GM21528 (cell line): ENCODE data around the gene MYCBP2.
"Not testable (repeated sequence)": the region's sequence is repeated elsewhere in the genome, so short reads cannot be mapped to it uniquely, and the experiment has no call there.

ENCODE experiments used
- ATAC-seq: cut with Tn5 transposase; IDR thresholded peaks from one replicate; pipeline ENCODE4 v1.9.1; 2021; ENCODE audit warnings: mild to moderate bottlenecking, moderate library complexity; ENCODE audit not compliant: unreplicated experiment, low FRiP score

The MYCBP2 gene

DNA sequence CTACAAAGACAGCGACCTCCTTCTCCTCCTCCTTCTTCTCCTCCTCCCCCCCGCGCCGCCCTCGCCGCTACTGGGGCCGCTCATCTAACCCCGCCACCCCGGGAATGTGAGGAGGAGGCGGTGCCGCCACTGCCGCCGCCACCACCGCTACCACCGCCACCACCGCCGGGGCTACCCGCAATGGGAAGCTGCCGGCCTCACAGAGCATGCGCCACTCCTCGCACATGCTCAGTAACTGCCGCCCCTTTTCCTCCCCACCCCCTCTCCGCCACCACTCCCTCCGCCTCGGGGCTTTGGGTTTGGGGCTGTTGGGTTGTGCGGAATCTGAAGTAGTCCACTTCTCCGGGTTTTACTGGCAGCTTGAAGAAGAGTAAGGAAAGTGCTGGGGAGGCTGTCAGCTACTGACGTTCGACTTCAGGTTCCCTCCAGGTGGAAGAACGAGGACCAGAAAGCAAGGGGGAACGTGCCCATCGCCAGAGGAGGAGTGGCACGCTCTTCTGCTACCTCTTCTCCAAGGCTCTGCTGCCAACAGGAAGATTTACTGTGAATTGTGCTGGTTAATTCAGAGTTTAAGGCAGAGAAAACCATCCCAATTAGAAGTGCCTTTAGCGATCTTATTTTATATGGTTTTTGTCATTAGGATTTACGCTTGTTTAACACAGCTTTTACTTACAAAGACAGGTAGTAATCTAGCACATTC lies at the start of gene MYCBP2:
Gene MYCBP2, minus strand, starts transcription at position 190 of the 700 bp plus-strand sequence. CDS start 319 bp downstream, outside the sequence.
- peak; percentile 50 for ATAC-seq

DNA sequence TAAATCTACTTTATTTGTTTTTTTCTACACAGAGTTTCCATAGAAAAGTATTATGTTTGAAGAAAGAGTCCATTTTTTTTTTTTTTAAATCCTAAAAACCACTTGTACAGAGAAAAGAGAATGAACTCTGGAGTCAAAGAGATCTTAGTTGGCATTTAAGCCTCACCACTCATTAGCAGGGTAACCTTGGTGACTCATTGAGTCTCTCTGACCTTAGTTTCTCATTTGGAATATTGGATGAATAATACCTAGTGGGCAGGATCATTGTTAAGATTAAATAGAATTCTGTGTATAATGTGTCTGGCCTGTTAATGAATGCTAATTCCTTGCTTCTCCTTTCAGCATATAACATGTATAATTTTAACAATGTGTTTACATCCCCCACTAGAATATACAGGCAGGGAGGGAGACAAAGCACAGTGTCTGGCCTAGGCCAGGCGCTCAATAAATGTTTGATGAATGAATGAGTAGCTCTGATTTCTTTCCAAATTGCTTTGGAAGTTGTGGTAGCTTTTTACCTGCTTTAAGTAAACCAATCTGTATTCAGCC lies 48.7 kb upstream of the MYCBP2 start:
- no peak for ATAC-seq

DNA sequence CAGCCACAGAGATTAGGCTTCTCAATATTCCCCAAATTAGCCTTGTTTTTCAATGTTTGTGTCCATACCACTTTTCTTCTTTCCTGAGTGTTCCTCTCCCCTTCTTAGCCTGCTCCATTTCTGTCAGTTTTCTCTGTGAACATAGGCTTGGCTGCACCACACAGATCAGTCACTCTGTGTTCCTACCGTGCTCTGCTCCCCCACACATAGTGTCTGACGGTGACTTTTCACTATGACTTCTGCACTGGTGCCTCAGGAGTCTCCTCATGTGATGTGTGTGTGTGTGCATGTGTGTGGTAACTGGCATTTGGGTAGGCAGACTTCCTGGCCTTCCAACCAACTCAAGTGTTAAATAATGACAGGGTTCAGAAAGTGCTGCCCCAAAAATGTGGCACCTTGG lies 47.9 kb upstream of the MYCBP2 start:
- ATAC-seq = no peak

- no peak for ATAC-seq
These were observed 47.4 kb upstream of the MYCBP2 start for GRCh38 chr13:77374339-77374738.

DNA sequence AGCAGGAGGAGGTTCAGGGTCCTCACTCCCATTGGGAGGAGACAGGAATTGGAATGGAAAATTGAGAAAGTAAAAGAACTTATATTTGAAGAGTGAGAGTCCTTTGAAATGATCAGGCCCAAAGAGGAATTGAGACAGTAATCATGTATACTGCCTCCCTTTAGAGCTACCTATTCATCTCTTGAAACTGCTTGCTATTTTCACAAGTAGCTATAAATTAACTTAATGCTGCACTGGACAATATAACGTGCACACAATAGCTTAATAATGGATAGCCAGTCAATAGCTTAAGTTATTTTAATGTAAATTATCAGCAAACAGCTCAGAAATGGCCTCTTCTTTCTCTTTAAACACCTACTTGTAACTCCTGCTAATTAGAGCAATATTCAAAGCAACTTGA lies 46.6 kb upstream of the MYCBP2 start:
- ATAC-seq = no peak

- ATAC-seq = no peak
These were observed 45.4 kb upstream of the MYCBP2 start for GRCh38 chr13:77372275-77372674.

DNA sequence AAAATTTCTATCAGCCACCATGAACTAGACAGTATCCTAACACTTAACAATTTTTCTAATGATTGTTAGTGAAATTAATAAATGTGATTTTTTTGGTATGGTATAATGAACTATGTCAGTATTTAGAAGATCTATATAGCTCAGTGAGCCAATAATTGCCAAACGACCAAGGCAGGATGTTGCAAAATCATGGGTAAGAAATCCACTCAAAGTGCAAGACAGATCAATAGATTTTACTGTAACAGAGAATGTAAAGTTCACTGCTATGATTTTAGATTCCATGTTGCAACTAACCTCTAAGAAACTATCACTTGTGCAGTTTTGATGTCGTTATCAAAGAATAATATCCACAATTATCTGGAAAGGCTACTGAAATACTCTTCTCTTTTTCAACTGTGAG lies 44.0 kb upstream of the MYCBP2 start:
- ATAC-seq = no peak

DNA sequence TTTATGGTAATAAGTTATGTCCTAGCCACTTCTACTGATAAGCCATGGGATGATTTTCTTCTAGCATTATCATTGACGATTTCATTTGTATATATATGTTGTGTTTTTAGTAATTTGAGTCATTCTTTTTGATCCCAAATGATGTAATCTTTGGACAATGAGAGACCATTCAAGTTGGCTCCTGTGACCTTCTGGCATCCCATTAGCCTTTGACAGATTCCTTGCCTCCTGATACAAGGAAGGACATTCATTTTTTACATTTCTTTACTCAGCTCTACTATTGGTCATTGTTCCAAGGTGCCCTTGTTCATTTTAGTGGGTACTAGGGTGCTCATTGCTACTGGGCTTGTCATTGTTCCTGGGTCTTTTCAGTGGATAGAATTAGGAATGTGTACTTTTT lies 35.3 kb upstream of the MYCBP2 start:
- no peak for ATAC-seq

DNA sequence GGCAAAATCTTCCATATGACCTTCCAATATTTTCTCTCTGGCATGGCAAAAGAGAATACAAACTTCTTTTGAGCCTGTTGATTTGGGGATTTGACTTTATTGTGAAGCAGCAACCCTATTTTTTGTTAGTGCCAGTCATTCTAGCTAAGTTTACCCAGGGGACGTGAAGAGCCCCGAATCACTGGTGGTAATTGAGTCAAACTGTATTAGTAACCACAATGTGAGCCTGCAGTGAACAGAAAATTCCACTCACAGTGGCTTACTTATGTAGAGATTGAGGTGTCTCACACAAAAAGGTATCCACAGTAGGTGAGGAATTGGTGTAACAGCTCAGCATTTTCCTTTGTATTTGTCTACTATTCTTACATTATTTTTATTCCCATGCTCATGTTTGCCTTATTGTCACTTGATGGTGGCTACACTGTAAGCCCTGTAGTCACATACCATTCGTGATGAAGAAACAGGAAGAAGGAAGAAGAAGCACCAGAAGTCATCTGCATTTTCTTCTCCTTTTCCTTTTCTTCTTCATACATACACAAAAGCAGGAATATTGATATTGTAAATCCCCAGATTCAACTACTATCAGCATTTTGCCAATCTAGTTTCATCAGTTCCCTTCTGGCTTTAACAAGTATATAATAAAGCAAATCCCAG lies 33.3 kb upstream of the MYCBP2 start:
- no peak for ATAC-seq

DNA sequence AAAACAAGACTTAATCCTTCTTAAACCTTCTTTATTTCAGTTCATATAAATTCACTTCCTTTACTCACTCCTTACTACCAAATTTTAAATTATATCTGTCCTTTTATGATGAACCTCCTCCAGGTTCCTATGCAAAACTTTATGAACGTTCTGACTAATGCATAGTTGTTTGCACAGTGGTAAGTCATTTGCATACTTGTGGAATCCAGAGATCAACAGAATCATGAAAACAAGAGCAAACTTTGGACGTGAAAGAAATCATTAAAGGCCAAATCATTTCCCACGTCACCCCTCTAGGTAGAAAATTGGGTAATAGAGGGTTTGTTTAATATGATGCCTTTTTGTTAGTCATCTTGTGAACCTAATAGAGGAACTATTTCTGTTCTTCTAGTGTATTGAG lies 32.3 kb upstream of the MYCBP2 start:
- no peak for ATAC-seq

- no peak for ATAC-seq
These were observed 31.1 kb upstream of the MYCBP2 start for GRCh38 chr13:77358001-77358400.

DNA sequence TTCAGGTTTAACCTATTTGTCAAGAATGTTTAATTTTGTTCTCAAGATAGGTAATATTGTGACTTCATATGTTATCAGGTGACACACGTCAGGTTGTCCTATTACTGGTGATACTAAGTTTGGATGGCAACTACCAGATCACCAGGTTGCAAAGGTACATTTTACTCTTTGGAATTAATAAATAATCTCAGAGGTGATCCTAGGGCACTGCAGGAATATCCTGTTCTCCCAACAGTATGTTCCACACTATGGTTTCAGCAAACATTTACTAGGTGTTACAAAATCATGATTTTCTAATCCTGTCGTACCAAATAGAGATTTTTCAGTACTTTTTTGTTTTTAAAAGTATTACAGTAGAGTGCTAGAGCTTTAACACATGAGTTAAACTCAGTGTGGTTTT lies 29.3 kb upstream of the MYCBP2 start:
- no peak for ATAC-seq

- ATAC-seq = peak; percentile 54
These were observed 27.1 kb upstream of the MYCBP2 start for GRCh38 chr13:77353995-77354394.

- ATAC-seq = no peak
These were observed 24.4 kb upstream of the MYCBP2 start for GRCh38 chr13:77351315-77351714.

DNA sequence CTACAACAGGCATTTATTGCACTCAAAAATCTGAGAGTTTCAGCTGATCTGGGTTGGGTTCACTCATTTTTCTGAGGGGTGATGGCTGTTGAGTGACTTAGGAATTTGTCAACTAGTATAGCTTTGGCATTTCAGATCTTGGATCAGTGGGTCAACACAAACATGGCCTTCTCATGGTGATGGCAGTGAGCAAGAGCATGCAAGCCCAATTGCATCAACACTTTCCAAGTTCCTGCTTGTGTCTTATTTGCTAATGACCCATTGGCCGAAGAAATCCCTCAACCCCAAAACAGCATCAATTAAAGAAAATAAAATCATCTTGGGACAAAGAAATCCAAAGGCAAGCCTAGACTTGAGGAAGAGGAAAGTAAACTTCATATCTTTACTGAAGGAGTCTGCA lies 23.9 kb upstream of the MYCBP2 start:
- ATAC-seq = no peak

GRCh38 chr13:77349365-77349764 lies 22.5 kb upstream of the MYCBP2 start:
- ATAC-seq = no peak

DNA sequence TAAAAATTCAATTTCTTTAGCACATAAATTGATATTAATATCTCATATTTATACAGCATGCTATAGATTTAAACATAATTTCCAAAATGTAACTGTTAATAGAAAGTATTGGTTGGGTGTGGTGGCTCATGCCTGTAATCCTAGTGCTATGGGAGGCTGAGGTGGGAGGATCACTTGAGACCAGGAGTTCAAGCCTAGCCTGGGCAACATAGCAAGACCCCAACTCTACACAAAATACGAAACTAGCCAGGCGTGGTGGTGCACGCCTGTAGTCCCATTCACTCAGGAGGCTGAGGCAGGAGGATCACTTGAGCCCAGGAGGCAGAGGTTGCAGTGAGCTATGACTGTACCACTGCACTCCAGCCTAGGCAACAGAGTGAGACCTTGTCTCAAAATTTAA lies 20.5 kb upstream of the MYCBP2 start:
- not testable (repeated sequence) for ATAC-seq

DNA sequence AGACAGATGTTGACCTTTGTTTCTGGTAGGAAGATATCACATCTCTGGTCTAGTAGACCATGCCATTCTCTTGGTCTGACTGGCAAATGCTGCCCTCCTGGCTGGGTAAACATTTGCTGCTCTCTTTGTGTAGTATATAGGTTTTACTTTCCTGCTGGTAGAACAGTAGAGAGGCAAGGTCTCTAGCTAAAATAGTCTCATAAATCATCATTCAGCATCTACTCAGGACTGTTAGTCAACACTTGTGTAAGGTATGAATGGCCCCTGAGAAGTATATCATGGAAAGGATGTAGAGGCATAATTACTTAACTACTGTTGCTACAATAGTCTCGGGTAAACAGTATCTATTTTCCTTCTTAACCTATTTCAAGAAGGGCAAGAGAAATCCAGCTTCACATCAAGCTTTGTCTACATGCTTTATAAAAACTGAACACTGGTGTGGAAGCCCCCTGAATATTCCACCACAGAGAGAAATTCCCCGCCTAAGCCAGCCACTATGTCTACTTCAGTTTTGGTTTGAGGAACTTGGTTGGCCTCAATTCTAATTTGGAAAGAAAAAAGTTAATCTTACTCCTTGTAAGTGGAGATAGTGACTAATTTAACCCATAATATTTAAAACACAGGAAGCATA lies 18.4 kb upstream of the MYCBP2 start:
- peak; percentile 65 for ATAC-seq

- ATAC-seq = no peak
These were observed 16.9 kb upstream of the MYCBP2 start for GRCh38 chr13:77343841-77344240.

- ATAC-seq = peak; percentile 64
These were observed 12.5 kb upstream of the MYCBP2 start for GRCh38 chr13:77339408-77339807.

DNA sequence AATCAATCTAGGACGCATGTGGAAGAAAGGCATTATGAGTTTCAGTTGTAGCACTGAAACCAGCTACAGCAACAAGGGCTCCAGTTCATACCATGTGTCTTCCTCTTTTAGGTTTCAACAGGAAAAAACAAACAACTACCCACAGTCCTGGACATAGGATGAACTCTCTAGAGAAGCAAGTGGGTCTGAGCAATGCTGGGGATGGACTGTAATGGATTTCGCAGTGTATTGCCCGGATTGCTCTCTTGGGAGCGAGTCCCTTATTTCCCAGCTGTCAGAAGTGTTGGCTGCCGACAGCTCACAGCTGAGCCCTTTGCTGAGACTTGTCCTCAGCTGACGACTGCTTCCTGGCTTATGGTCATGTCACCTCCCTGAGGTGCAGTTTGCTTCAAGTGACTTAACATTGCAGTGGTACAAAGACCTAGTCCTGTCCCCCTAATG lies 12.1 kb upstream of the MYCBP2 start:
- ATAC-seq = peak; percentile 74
